ENCODE measurements around the gene PPP4R3B.

PPP4R3B gene

GRCh38 chr2:55511508-55512124 lies 105.8 kb downstream of the PPP4R3B start:
- DNase-seq (ENCODE audit: low spot score), result no peak

GRCh38 chr2:55502590-55503141 lies 114.8 kb downstream of the PPP4R3B start:
- no peak for DNase-seq (ENCODE audit: low spot score)

GRCh38 chr2:55500025-55500424 lies 117.4 kb downstream of the PPP4R3B start:
- DNase-seq (ENCODE audit: low spot score), result no peak

- no peak for DNase-seq (ENCODE audit: low spot score)
Measured at GRCh38 chr2:55498582-55498981, 118.8 kb downstream of the PPP4R3B start.

Data from HuH-7.5 (cell line).